ENCODE measurements around the gene NANOS2. TPM values are rescaled to one million over a fixed set of nuclear protein-coding genes. Genes with fewer than 3 reads are reported as not detected.

Gene NANOS2
- total RNA-seq, 1 donor from 2014 or later, result not detected

DNA sequence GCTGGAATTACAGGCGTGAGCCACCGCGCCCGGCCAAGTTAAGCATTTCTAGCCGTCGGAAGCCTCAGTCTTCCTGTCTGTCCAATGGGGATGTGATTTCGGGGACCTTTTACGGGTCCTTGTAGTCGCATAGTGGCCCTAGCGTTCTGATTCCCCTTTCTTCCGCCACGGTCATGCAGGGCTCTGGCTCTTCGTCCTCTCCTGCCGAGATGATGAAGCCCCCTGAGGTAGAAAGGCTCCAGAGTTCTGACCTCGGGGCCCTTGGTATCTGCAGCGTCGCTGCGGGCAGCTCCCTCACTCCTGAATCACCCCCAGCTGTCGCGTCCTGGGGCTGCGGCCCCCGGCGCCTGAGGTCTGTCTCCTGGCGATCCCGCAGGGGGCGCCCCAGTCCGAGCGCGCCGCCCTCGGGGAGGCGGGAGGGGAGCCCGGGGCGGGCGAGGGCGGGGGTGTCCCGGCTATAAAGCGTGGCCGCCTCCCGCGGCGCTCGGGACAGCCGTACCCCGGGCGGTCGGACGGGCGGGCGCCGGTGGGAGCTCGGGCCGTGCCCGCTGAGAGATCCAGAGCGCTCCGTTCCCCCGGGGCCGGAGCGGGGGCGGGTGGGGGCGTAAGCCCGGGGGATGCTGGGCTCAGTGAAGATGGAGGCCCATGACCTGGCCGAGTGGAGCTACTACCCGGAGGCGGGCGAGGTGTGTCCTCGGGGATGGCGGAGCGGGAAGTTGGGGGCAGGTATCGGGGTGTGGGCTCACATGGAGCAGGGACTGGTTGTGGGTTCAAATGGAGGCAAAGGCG lies 50.5 kb downstream of the NANOS2 start, which contains the start of gene FOXA3:
FOXA3 (plus strand) TSS at position 487 of the 789 bp plus-strand sequence; CDS start at position 618, 131 bp downstream.
- no peaks in the 10 kb centered on the region for H3K9me3 Mint-ChIP-seq
- peak within 1 kb of the TSS; percentile 94 for H3K4me3 Mint-ChIP-seq
- no peak for DNase-seq (ENCODE audit: low read depth, low spot score)
- H3K27ac Mint-ChIP-seq (ENCODE audit: unreplicated experiment), result no peak within 1 kb of the TSS
- TF ChIP-seq, protein P1, sequence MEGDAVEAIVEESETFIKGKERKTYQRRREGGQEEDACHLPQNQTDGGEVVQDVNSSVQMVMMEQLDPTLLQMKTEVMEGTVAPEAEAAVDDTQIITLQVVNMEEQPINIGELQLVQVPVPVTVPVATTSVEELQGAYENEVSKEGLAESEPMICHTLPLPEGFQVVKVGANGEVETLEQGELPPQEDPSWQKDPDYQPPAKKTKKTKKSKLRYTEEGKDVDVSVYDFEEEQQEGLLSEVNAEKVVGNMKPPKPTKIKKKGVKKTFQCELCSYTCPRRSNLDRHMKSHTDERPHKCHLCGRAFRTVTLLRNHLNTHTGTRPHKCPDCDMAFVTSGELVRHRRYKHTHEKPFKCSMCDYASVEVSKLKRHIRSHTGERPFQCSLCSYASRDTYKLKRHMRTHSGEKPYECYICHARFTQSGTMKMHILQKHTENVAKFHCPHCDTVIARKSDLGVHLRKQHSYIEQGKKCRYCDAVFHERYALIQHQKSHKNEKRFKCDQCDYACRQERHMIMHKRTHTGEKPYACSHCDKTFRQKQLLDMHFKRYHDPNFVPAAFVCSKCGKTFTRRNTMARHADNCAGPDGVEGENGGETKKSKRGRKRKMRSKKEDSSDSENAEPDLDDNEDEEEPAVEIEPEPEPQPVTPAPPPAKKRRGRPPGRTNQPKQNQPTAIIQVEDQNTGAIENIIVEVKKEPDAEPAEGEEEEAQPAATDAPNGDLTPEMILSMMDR (conservative IDR thresholded peaks at IDR 0.05), result peak; percentile 61
- no peaks in the 10 kb centered on the region for H3K36me3 Mint-ChIP-seq (ENCODE audit: low read depth)
- H3K27me3 Mint-ChIP-seq (ENCODE audit: low read depth), result peaks cover 61% of the 10 kb centered on the region
- H3K4me1 Mint-ChIP-seq, result peaks cover 12% of the 10 kb centered on the region

DNA sequence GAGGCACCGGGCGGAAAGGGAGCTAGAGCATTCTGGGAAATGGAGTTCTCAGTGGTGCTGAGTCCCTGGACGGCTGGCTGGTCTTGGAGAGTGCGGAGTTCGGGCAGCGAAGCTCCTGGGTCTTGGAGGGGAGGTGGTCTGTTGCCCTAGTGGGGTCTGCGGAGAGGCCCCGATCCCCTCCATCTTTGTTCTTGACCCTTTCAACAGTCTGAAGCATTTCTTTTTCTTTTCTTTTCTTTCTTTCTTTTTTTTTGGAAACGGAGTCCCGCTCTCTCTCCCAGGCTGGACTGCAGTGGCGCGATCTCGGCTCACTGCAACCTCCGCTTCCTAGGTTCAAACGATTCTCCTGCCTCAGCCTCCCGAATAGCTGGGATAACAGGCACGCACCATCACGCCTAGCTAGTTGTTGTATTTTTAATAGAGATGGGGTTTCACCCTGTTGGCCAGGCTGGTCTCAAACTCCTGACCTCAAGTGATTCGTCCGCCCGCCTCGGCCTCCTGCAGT lies 51.2 kb downstream of the NANOS2 start:
- Mint-ChIP-seq H3K36me3 (ENCODE audit: low read depth) (peaks cover under 1% of the 10 kb centered on the region), H3K9me3 (no peaks in the 10 kb centered on the region), H3K4me3 (peak overlapping the region; percentile 94), H3K27me3 (ENCODE audit: low read depth) (peaks cover 59% of the 10 kb centered on the region), H3K27ac (ENCODE audit: unreplicated experiment) (no peak overlapping the region), H3K4me1 (peaks cover 12% of the 10 kb centered on the region)
- no peak for DNase-seq (ENCODE audit: low read depth, low spot score)
- TF ChIP-seq, protein P1 (conservative IDR thresholded peaks at IDR 0.05), result no peak

Other genes with a start within 250 kb of the NANOS2 start
- gene GIPR, start 246.6 kb downstream of the NANOS2 start, total RNA-seq, result 0.96 and 1.0 TPM in 2 replicates
- 635 and 666 TPM in 2 replicates for gene SNRPD2, start 222.8 kb downstream of the NANOS2 start, total RNA-seq
- gene QPCTL, start 222.1 kb downstream of the NANOS2 start, total RNA-seq, result 11.4 and 11.8 TPM in 2 replicates
- gene FBXO46, start 183.9 kb downstream of the NANOS2 start, total RNA-seq, result 27.2 and 30.3 TPM in 2 replicates
- not detected in 2 replicates for gene MEIOSIN, start 181.3 kb downstream of the NANOS2 start, total RNA-seq
- 36.8 and 38.6 TPM in 2 replicates for gene SIX5, start 145.5 kb downstream of the NANOS2 start, total RNA-seq
- 114 and 118 TPM in 2 replicates for gene DMPK, start 132.3 kb downstream of the NANOS2 start, total RNA-seq
- 107 and 110 TPM in 2 replicates for gene DMWD, start 121.9 kb downstream of the NANOS2 start, total RNA-seq
- 0.32 and 0.44 TPM in 2 replicates for gene RSPH6A, start 99.5 kb downstream of the NANOS2 start, total RNA-seq
- gene SYMPK, start 51.6 kb downstream of the NANOS2 start, total RNA-seq, result 105 and 115 TPM in 2 replicates
- gene FOXA3, start 50.5 kb downstream of the NANOS2 start, total RNA-seq, result not detected in 2 replicates
- gene IRF2BP1, start 28.6 kb downstream of the NANOS2 start, total RNA-seq, result 28.6 and 33.1 TPM in 2 replicates
- gene MYPOP, start 12.2 kb downstream of the NANOS2 start, total RNA-seq, result 9.1 and 9.6 TPM in 2 replicates
- 25.5 and 25.6 TPM in 2 replicates for gene NOVA2, start 59.1 kb upstream of the NANOS2 start, total RNA-seq
- gene CCDC61, start 80.7 kb upstream of the NANOS2 start, total RNA-seq, result 17.6 and 18.1 TPM in 2 replicates
- not detected in 2 replicates for gene PGLYRP1, start 108.3 kb upstream of the NANOS2 start, total RNA-seq
- 0.45 and 0.70 TPM in 2 replicates for gene IGFL4, start 126.2 kb upstream of the NANOS2 start, total RNA-seq
- not detected in 2 replicates for gene IGFL3, start 209.9 kb upstream of the NANOS2 start, total RNA-seq
- not detected in 2 replicates for gene IGFL2, start 233.5 kb upstream of the NANOS2 start, total RNA-seq

Data from neural crest cell (in vitro differentiated cells).